Sigmoid colon (tissue), 7 donors: Measurements from ENCODE around the gene PGS1. TPM values are rescaled to one million over a fixed set of nuclear protein-coding genes. Genes with fewer than 3 reads are reported as not detected.

Experiments used
- DNase-seq: peaks from one replicate; pipeline ENCODE4 v3.0.0-alpha.2; 2019
- H3K27ac ChIP-seq, 4 donors: fragments of 200-600 bp; sonication (generic); one replicate each; pipeline ENCODE4 v1.5.1; 2016 to 2019; ENCODE audit warnings: mild to moderate bottlenecking in 1 of 4
- H3K27me3 ChIP-seq, 3 donors: fragments of 200-600 bp; sonication (generic); one replicate each; pipeline ENCODE4 v1.5.1; 2019; ENCODE audit warnings: mild to moderate bottlenecking in 1 of 3
- H3K36me3 ChIP-seq, 4 donors: fragments of 200-600 bp; sonication (generic); one replicate each; pipeline ENCODE4 v1.5.1; 2016 to 2019
- H3K4me1 ChIP-seq, 4 donors: fragments of 200-600 bp; sonication (generic); one replicate each; pipeline ENCODE4 v1.5.1; 2017 to 2019
- H3K4me3 ChIP-seq, 4 donors: fragments of 200-600 bp; sonication (generic); one replicate each; pipeline ENCODE4 v1.5.1; 2017 to 2019; ENCODE audit warnings: mild to moderate bottlenecking in 2 of 4, moderate library complexity in 1 of 4
- H3K9me3 ChIP-seq, 4 donors: fragments of 200-600 bp in 3 of 4; sonication (generic) in 3 of 4; one replicate each; pipeline versions ENCODE4 v1.5.1 to v1.6.1; 2013 to 2019
- EP300 ChIP-seq, 4 donors: sonication (generic); formaldehyde crosslinking; IDR thresholded peaks; one replicate each; pipeline ENCODE4 v1.6.1; 2017; ENCODE audit warnings: antibody characterized with exemption in 4 of 4
- POLR2A ChIP-seq, 2 donors: fragments of 450-650 bp; IDR thresholded peaks; one replicate each; pipeline ENCODE4 v1.6.1; 2016; ENCODE audit warnings: antibody characterized with exemption in 2 of 2, mild to moderate bottlenecking in 2 of 2, moderate library complexity in 2 of 2
- POLR2AphosphoS5 ChIP-seq, 4 donors: sonication (generic); formaldehyde crosslinking; IDR thresholded peaks; one replicate each; pipeline ENCODE4 v1.6.1; 2017; ENCODE audit warnings: antibody characterized with exemption in 4 of 4
- WGBS, 2 donors: extraction: QIAGEN DNeasy Blood & Tissue Kit; methylation state at CpG; one replicate each; pipeline ENCODE4 v1.1.7; 2013; 5-methylcytosine and 5-hydroxymethylcytosine counted together
- intact Hi-C: fragments of 100-400 bp; cut with DNase I; formaldehyde crosslinking; loops from one replicate; pipeline ENCODE4 v1.15.1; 2023
- polyA plus RNA-seq, 3 donors: library from polyadenylated mRNA; stranded (reverse); fragments of 200-250 nt; gene quantifications; one replicate each; pipeline ENCODE4 v1.2.3, GENCODE V29; 2013
- total RNA-seq, 4 donors: library from RNA; depleted of rRNA; stranded (reverse); fragments of >200 nt; gene quantifications; one replicate each; pipeline ENCODE4 v1.1.0, GENCODE V29; 2016
- TF ChIP-seq, protein P1 (sequence below), 4 experiments: fragments of 450-650 bp in 3 of 4; fragments of 200-600 bp in 1 of 4; IDR thresholded peaks; one replicate each; pipeline ENCODE4 v1.5.1; 2016 to 2019; ENCODE audit warnings: antibody characterized with exemption in 4 of 4, mild to moderate bottlenecking in 3 of 4, moderate library complexity in 2 of 4
- donor health status: healthy with polysubstance abuse.
- donor health status: Bipolar disorder and iron deficiency.
- donor health status: healthy.

PGS1 gene
- total and polyA plus RNA-seq, 7 donors: 9.9 to 36.9 (median 28.6) TPM

GRCh38 chr17:78422872-78423588 is 44.6 kb downstream of the PGS1 start:
- Histone ChIP-seq H3K27ac (no peak overlapping the region), H3K4me3 (no peak overlapping the region), H3K36me3 (peaks cover 5 to 71% (median 21%) of the 10 kb centered on the region in 4 donors), H3K27me3 (no peaks in the 10 kb centered on the region), H3K4me1 (peaks cover 0 to 7% (median 2%) of the 10 kb centered on the region in 4 donors), H3K9me3 (no peaks in the 10 kb centered on the region)
- intact Hi-C loops: loop anchor here (1.0 to 10.0 kb wide), 3 partner anchors 134 to 308 kb away; no protein-coding TSS in a partner anchor
- 91 to 92% methylated on average over 20 of the region's 20 CpGs for WGBS, 2 donors
- TF ChIP-seq POLR2AphosphoS5 (IDR thresholded peaks at IDR 0.05) (no peak), EP300 (IDR thresholded peaks at IDR 0.05) (no peak), POLR2A (IDR thresholded peaks at IDR 0.05) (no peak)
- TF ChIP-seq, protein P1, sequence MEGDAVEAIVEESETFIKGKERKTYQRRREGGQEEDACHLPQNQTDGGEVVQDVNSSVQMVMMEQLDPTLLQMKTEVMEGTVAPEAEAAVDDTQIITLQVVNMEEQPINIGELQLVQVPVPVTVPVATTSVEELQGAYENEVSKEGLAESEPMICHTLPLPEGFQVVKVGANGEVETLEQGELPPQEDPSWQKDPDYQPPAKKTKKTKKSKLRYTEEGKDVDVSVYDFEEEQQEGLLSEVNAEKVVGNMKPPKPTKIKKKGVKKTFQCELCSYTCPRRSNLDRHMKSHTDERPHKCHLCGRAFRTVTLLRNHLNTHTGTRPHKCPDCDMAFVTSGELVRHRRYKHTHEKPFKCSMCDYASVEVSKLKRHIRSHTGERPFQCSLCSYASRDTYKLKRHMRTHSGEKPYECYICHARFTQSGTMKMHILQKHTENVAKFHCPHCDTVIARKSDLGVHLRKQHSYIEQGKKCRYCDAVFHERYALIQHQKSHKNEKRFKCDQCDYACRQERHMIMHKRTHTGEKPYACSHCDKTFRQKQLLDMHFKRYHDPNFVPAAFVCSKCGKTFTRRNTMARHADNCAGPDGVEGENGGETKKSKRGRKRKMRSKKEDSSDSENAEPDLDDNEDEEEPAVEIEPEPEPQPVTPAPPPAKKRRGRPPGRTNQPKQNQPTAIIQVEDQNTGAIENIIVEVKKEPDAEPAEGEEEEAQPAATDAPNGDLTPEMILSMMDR (IDR thresholded peaks at IDR 0.05): no peak
- no peak for DNase-seq

GRCh38 chr17:78423961-78424675 is 45.7 kb downstream of the PGS1 start:
- TF ChIP-seq EP300 (IDR thresholded peaks at IDR 0.05) (no peak), POLR2A (IDR thresholded peaks at IDR 0.05) (no peak), POLR2AphosphoS5 (IDR thresholded peaks at IDR 0.05) (no peak)
- TF ChIP-seq, protein P1 (IDR thresholded peaks at IDR 0.05): no peak
- H3K27me3 ChIP-seq: no peaks in the 10 kb centered on the region
- no peak overlapping the region for H3K27ac ChIP-seq
- no peaks in the 10 kb centered on the region for H3K9me3 ChIP-seq
- intact Hi-C loops: loop anchor here (10.0 kb wide), 1 partner anchor 309 kb away; no protein-coding TSS in a partner anchor
- DNase-seq: no peak
- WGBS, 2 donors: 85% methylated on average over 18 of the region's 18 CpGs
- no peak overlapping the region for H3K4me3 ChIP-seq
- peaks cover 0 to 11% (median 7%) of the 10 kb centered on the region in 4 donors for H3K4me1 ChIP-seq
- peaks cover 5 to 72% (median 21%) of the 10 kb centered on the region in 4 donors for H3K36me3 ChIP-seq

GRCh38 chr17:78425429-78425828 is 47.0 kb downstream of the PGS1 start:
- peaks cover 5 to 68% (median 16%) of the 10 kb centered on the region in 4 donors for H3K36me3 ChIP-seq
- intact Hi-C loops: loop anchor here (10.0 kb wide), 1 partner anchor 311 kb away; no protein-coding TSS in a partner anchor
- WGBS, 2 donors: 88 to 93% methylated on average over 17 of the region's 17 CpGs

DNA sequence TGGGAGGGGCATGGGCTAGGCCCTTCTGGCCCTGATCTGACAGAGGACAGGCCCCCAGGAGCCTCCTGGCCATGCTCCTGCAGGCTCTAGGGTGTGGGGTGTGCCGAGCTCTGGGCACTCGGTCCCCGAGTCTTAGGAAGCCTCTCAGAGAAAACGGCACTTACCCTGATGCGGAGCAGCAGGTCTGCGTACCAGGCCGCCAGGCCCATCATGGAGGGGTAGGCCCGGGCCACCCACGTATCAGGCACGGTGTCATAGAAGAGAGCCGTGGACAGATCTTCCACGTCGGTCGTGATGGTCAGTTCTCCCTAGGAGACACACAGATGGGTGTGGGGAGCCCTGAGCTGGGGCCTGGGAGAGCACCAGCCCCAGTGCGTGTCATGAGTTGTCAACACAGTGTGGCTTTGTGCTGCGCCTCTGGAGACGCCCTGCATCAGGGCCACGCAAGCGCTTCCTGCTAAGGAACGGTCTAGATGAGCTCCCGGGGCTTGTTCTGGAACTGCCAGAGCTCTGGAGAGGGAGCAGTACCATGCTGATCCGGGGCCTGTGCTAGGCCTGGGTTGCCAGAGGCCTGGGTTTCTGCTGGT is 47.9 kb downstream of the PGS1 start:
- Histone ChIP-seq H3K4me3 (no peak overlapping the region), H3K9me3 (no peaks in the 10 kb centered on the region), H3K27me3 (no peaks in the 10 kb centered on the region), H3K36me3 (peaks cover 5 to 59% (median 13%) of the 10 kb centered on the region in 4 donors), H3K27ac (no peak overlapping the region), H3K4me1 (peaks cover 0 to 7% (median 3%) of the 10 kb centered on the region in 4 donors)
- no peak for TF ChIP-seq EP300 (IDR thresholded peaks at IDR 0.05)
- TF ChIP-seq POLR2AphosphoS5 (IDR thresholded peaks at IDR 0.05): no peak
- TF ChIP-seq, protein P1 (IDR thresholded peaks at IDR 0.05): no peak
- no peak for TF ChIP-seq POLR2A (IDR thresholded peaks at IDR 0.05)
- no peak for DNase-seq
- 95% methylated on average over 22 of the region's 22 CpGs for WGBS, 2 donors
- intact Hi-C loops: loop anchor here (10.0 kb wide), 1 partner anchor 312 kb away; no protein-coding TSS in a partner anchor

More at GRCh38 chr17:78425429-78425828, 47.0 kb downstream of the PGS1 start:
- no peak overlapping the region for H3K4me3 ChIP-seq
- H3K27ac ChIP-seq: no peak overlapping the region
- no peak for DNase-seq
- H3K4me1 ChIP-seq: peaks cover 0 to 7% (median 3%) of the 10 kb centered on the region in 4 donors
- no peaks in the 10 kb centered on the region for H3K9me3 ChIP-seq
- TF ChIP-seq POLR2AphosphoS5 (IDR thresholded peaks at IDR 0.05): no peak
- TF ChIP-seq EP300 (IDR thresholded peaks at IDR 0.05): no peak
- TF ChIP-seq POLR2A (IDR thresholded peaks at IDR 0.05): no peak
- TF ChIP-seq, protein P1 (IDR thresholded peaks at IDR 0.05): no peak
- no peaks in the 10 kb centered on the region for H3K27me3 ChIP-seq
